Right cardiac atrium (tissue), 5 donors: Measurements from ENCODE around the gene FAM222B. TPM values are rescaled to one million over a fixed set of nuclear protein-coding genes. Genes with fewer than 3 reads are reported as not detected.

Experiments
- ATAC-seq, 2 donors: fragments of 200-7000 bp; cut with Tn5 transposase; one replicate each; pipeline versions ENCODE4 v1.8.0 to v1.9.1; 2020; ENCODE audit warnings: moderate library complexity in 2 of 2, mild to moderate bottlenecking in 1 of 2
- DNase-seq, 3 donors: peaks; one replicate each; pipeline ENCODE4 v3.0.0-alpha.2; 2020
- H3K27ac ChIP-seq: one replicate; pipeline ENCODE4 v1.5.1; 2013; ENCODE audit warnings: mild to moderate bottlenecking, low read length, control low read depth, moderate library complexity
- H3K27me3 ChIP-seq: one replicate; pipeline ENCODE4 v1.6.1; 2013; ENCODE audit not compliant: control insufficient read depth, insufficient read depth
- H3K4me1 ChIP-seq: one replicate; pipeline ENCODE4 v1.6.1; 2013; ENCODE audit warnings: low read length; ENCODE audit not compliant: control insufficient read depth, insufficient read depth
- H3K4me3 ChIP-seq: one replicate; pipeline ENCODE4 v1.5.1; 2013; ENCODE audit warnings: low read length, control low read depth
- H3K9me3 ChIP-seq: one replicate; pipeline ENCODE4 v1.6.1; 2013; ENCODE audit warnings: low read length; ENCODE audit not compliant: control insufficient read depth
- WGBS: extraction: QIAGEN DNeasy Blood & Tissue Kit; methylation state at CpG from one replicate; pipeline ENCODE4 v1.1.7; 2013; 5-methylcytosine and 5-hydroxymethylcytosine counted together
- intact Hi-C, 4 donors: fragments of 100-400 bp; cut with DNase I; formaldehyde crosslinking; loops; one replicate each; pipeline versions ENCODE4 v1.11.0 to v1.14.0; 2022 to 2023
- polyA plus RNA-seq: library from polyadenylated mRNA; stranded (reverse); fragments of 200-250 nt; gene quantifications from one replicate; pipeline ENCODE4 v1.2.3, GENCODE V29; 2013
- total RNA-seq, 4 donors: library from RNA; stranded (reverse); fragmentation: NEBNext Ultra II Directional; extraction: Animal tissue kit (Norgen Biotek cat#: 25700); gene quantifications; one replicate each; pipeline ENCODE4 v1.2.1, GENCODE V29; 2021
- donor health status: healthy with polysubstance abuse.
- donor health status: DM: no; HTN: yes; CAD: no.
- donor health status: DM: no; HTN: no; CAD: no.
- donor health status: DM: no; HTN: yes; CAD: no; lungs with severe emphysema.
- donor health status: DM: yes; HTN: yes; CAD: no.

Gene FAM222B
- total and polyA plus RNA-seq, 5 donors = 11.9 to 19.6 (median 17.8) TPM

GRCh38 chr17:28735242-28735722, 107.3 kb downstream of the FAM222B start:
- H3K27me3 ChIP-seq = no peaks in the 10 kb centered on the region
- DNase-seq (peak in 1 of 3 donors; percentile 5), ATAC-seq (peak in 1 of 2 donors; percentile 16)
- WGBS = 84% methylated on average over 5 of the region's 5 CpGs
- H3K4me1 ChIP-seq = no peaks in the 10 kb centered on the region
- H3K4me3 ChIP-seq = no peak overlapping the region
- no peak overlapping the region for H3K27ac ChIP-seq
- H3K9me3 ChIP-seq = no peaks in the 10 kb centered on the region
- intact Hi-C loops = no loop called here

GRCh38 chr17:28734712-28735241, 107.8 kb downstream of the FAM222B start:
- 81% methylated on average over 10 of the region's 10 CpGs for WGBS
- Histone ChIP-seq H3K9me3 (no peaks in the 10 kb centered on the region), H3K4me1 (no peaks in the 10 kb centered on the region), H3K27ac (no peak overlapping the region), H3K27me3 (no peaks in the 10 kb centered on the region), H3K4me3 (no peak overlapping the region)
- ATAC-seq (no peak), DNase-seq (no peak)
- intact Hi-C loops = no loop called here

DNA sequence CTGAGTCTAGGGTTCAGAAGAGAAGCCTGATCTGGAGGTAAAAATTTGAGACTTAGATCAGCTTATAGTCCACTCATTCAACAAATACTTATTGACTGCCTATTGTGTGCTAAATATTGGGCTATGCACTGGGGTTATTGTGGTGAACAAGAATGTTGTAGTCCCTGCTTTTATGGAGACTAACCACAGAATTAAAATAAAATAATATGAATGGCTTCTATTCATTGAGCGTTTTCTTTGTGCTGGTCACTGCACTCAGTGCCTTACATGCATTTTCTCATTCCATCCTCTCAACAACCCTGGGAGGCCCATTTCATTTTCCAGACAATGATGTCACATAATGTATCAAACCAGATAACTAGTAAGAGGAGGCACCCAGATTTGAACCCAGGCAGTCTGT, 109.2 kb downstream of the FAM222B start:
- 90% methylated on average over 1 of the region's 1 CpG for WGBS
- DNase-seq (no peak), ATAC-seq (no peak)
- no peak overlapping the region for H3K27ac ChIP-seq
- H3K9me3 ChIP-seq = no peaks in the 10 kb centered on the region
- H3K27me3 ChIP-seq = no peaks in the 10 kb centered on the region
- H3K4me1 ChIP-seq = no peaks in the 10 kb centered on the region
- intact Hi-C loops = no loop called here
- H3K4me3 ChIP-seq = no peak overlapping the region

- 84% methylated on average over 11 of the region's 11 CpGs for WGBS
- H3K4me3 ChIP-seq = no peak overlapping the region
- H3K9me3 ChIP-seq = no peaks in the 10 kb centered on the region
- H3K27me3 ChIP-seq = no peaks in the 10 kb centered on the region
- DNase-seq = no peak
- H3K27ac ChIP-seq = no peak overlapping the region
- peaks cover 3% of the 10 kb centered on the region for H3K4me1 ChIP-seq
- intact Hi-C loops = loop anchor here in 2 of 4 donors (5.0 to 10.0 kb wide), 3 partner anchors 185 to 385 kb away; partner anchors contain the start of gene PHF12 (in 1 of the 2)
- no peak for ATAC-seq
Observed at GRCh38 chr17:28729950-28730330, 112.7 kb downstream of the FAM222B start.

DNA sequence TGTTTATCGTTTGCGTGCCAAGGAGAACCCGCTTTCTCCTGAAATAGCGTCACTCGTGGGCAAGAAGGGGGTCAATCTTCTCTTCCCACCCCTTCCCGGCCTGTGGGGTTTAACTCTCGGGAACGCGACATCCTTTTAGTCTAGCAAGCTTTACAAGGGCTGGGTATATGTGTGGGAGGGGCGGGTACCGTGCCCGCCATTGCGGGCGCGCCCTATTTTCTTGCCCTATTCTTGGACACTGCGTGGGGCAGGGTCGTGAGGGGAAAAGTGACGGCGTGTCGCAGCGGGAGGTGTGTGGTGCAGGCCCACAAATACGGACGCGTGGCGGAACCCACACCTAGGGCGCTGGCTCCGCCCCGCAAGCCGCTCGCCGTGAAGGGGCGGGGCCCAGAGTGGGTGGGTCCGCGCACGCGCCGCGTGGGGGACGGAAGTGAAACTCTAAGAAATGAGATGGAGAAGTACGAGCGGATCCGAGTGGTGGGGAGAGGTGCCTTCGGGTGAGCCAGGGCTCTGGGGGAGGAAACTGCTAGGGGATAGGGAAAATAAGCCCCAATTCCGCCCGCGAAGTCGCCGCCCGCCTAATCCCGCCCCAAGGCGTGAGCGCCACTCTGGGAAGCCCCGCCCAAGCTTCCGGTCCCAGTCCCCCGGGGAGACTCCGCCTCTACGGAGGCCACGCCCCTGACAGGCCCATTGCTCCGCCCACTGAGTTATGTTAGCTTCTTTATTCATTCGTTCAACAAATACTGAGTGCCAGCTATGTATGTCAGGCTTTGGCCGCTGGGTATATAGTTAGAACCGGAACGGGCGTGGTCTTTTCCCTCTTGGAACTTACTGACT, 114.0 kb downstream of the FAM222B start, which contains the start of gene NEK8:
Gene NEK8, plus strand, starts transcription at position 425 of the 837 bp plus-strand sequence. Its CDS starts 26 bp downstream, at position 451.
- Histone ChIP-seq H3K27ac (peak within 1 kb of the TSS; percentile 75), H3K4me1 (peaks cover 3% of the 10 kb centered on the region), H3K4me3 (peak within 1 kb of the TSS; percentile 55), H3K27me3 (no peaks in the 10 kb centered on the region), H3K9me3 (no peaks in the 10 kb centered on the region)
- intact Hi-C loops = loop anchor here in 2 of 4 donors (5.0 to 10.0 kb wide), 3 partner anchors 186 to 386 kb away; partner anchors contain the start of gene PHF12 (in 1 of the 2)
- under 1% methylated on average over 64 of the region's 64 CpGs for WGBS
- ATAC-seq = peak; percentile 84 to 85
- peak; percentile 95 to 98 (median 98) for DNase-seq

- H3K9me3 ChIP-seq = no peaks in the 10 kb centered on the region
- H3K27me3 ChIP-seq = no peaks in the 10 kb centered on the region
- ATAC-seq = peak; percentile 75 to 79
- under 1% methylated on average over 57 of the region's 57 CpGs for WGBS
- intact Hi-C loops = loop anchor here in 2 of 4 donors (2.0 to 10.0 kb wide), 4 partner anchors 24 to 388 kb away; partner anchors contain the start of gene PHF12 (in 1 of the 2)
- H3K4me1 ChIP-seq = peaks cover 3% of the 10 kb centered on the region
- peak overlapping the region; percentile 52 for H3K4me3 ChIP-seq
- H3K27ac ChIP-seq = peak overlapping the region; percentile 0
- peak; percentile 91 to 97 (median 96) for DNase-seq
Observed at GRCh38 chr17:28726627-28727491, 115.7 kb downstream of the FAM222B start.

DNA sequence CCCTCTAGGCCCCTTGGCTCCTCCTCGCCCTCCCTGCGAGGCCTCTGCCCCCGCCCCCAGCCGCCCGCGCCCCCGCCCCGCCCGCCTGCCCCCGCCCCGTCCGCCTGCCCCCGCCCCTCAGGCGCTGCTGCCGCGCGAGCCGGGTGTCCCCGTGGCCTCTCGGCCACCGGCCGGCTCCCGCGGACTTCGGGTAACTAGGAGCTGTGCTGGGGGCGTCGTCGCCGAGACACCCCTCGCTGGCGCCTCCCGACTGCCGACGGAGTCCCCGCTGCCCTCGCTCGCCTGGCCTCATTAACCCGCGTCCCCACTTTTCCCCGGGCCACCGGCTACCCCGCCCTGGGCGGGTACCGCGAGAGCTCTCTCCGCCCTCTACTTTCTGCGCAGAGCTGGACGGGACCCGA, 116.4 kb downstream of the FAM222B start, which contains the start of gene TLCD1:
Gene TLCD1, minus strand, starts transcription at position 8 of the 401 bp plus-strand sequence. CDS start 136 bp downstream, outside the sequence.
- DNase-seq (peak; percentile 79 to 90 (median 90)), ATAC-seq (peak; percentile 59 to 64)
- Histone ChIP-seq H3K4me3 (peak within 1 kb of the TSS; percentile 52), H3K27ac (peak within 1 kb of the TSS; percentile 24), H3K27me3 (no peaks in the 10 kb centered on the region), H3K4me1 (peaks cover 6% of the 10 kb centered on the region), H3K9me3 (no peaks in the 10 kb centered on the region)
- intact Hi-C loops = loop anchor here in 2 of 4 donors (2.0 to 10.0 kb wide), 4 partner anchors 25 to 389 kb away; partner anchors contain the start of gene PHF12 (in 1 of the 2)
- WGBS = under 1% methylated on average over 47 of the region's 49 CpGs

- Histone ChIP-seq H3K9me3 (no peaks in the 10 kb centered on the region), H3K27ac (no peak overlapping the region), H3K4me1 (peaks cover 6% of the 10 kb centered on the region), H3K27me3 (no peaks in the 10 kb centered on the region), H3K4me3 (peak overlapping the region; percentile 52)
- intact Hi-C loops = loop anchor here in 2 of 4 donors (2.0 to 10.0 kb wide), 4 partner anchors 25 to 389 kb away; partner anchors contain the start of gene PHF12 (in 1 of the 2)
- ATAC-seq (peak in 1 of 2 donors; percentile 46), DNase-seq (peak in 1 of 3 donors; percentile 90)
- 1% methylated on average over 45 of the region's 45 CpGs for WGBS
Observed at GRCh38 chr17:28725660-28726225, 116.8 kb downstream of the FAM222B start.

DNA sequence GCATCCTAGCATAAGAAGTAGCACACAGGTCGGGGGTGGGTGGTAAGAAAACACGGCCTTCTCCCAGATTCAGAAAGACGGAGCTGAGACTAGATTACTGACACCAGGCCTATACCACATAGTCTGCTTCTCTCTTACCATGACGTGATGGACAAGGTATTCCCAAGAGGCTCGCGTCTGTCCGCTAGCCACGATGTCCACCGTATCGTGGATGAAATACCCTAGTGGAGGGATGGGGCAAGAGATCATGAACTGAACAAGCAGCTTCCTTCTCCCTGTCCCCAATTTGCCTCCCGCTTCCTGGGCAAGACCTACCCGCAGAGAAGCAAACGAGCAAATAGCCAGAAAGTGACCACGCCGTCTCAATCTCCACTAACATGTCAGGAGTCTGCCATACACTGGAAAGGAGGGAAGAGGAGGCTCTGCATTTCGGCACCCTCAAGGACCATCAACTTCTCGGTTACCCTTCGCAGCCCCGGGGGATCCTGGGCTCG, 117.4 kb downstream of the FAM222B start:
- Histone ChIP-seq H3K27me3 (no peaks in the 10 kb centered on the region), H3K9me3 (no peaks in the 10 kb centered on the region), H3K4me1 (peaks cover 6% of the 10 kb centered on the region), H3K4me3 (no peak overlapping the region), H3K27ac (peak overlapping the region; percentile 24)
- no peak for ATAC-seq
- intact Hi-C loops = loop anchor here in 2 of 4 donors (5.0 to 10.0 kb wide), 3 partner anchors 190 to 390 kb away; partner anchors contain the start of gene PHF12 (in 1 of the 2)
- DNase-seq = peak in 1 of 3 donors; percentile 33
- WGBS = 20% methylated on average over 20 of the region's 20 CpGs
